Measurements from ENCODE around the gene PACS2.
A peak's percentile ranks its signal among the peaks of the same experiment; 100 is the strongest.

Gene PACS2

DNA sequence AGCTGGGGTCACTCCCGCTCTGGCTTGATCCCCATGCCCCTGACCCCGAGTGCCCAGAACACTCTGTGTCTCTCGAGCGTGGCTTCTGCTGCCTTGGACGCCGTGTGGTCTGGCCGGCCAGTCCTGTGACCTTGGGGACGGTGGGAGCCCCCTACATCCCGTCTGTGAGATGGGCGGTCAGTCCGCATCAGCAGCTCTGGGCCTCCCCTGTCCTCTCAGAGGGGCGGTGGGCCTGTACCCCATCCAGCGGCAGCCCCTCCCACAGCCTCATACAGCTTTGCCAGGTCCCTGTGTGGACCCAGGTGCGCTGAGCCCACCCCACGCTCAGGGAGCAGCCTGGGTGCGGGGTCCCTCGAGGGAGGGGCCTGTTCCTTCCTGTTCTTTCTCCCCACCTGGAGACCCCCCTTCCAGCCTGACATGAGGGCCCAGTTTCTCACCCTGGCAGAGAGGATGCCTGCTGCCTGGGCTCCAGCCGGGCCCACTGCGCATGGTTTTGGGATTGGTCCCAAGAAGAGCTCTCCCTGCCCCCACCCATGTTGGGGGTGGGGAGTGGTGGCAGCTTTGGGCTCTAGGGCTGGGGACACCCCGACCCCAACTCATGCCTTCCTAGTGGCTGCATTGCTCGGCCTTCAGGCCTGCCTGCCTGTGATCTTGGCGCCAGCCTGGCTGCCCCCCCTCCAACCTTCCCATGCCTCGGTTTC is 106.6 kb downstream of the PACS2 start:
- Histone ChIP-seq H3K56ac (ENCODE audit: low read length) (peak overlapping the region; percentile 94), H2AK5ac (ENCODE audit: low read length) (no peak overlapping the region), H4K5ac (ENCODE audit: low read length) (no peak overlapping the region), H3K18ac (ENCODE audit: low read length) (no peak overlapping the region), H2BK5ac (ENCODE audit: low read length) (no peak overlapping the region), H3K36me3 (ENCODE audit: control insufficient read depth, insufficient read depth, low read length) (no peaks in the 10 kb centered on the region), H3K23ac (ENCODE audit: low read length) (peak overlapping the region; percentile 94), H3K4me1 (ENCODE audit: control insufficient read depth, low read depth, low read length) (peaks cover 4% of the 10 kb centered on the region), H3K4me3 (ENCODE audit: low read length) (peak overlapping the region; percentile 88), H4K8ac (ENCODE audit: low read depth, low read length) (no peak overlapping the region), H3K9ac (ENCODE audit: low read length) (peak overlapping the region; percentile 98), H3K4me2 (ENCODE audit: low read length) (peak overlapping the region; percentile 98), H2BK15ac (replicated peaks; ENCODE audit: low read depth) (no peak overlapping the region), H3K79me1 (ENCODE audit: low read length) (peaks cover 14% of the 10 kb centered on the region), H3K4ac (ENCODE audit: low read depth, low read length) (no peak overlapping the region), H2BK120ac (ENCODE audit: low read depth, low read length) (no peak overlapping the region), H3K79me2 (ENCODE audit: control insufficient read depth, insufficient read depth, low read length) (peaks cover 54% of the 10 kb centered on the region), H3K27me3 (ENCODE audit: insufficient read depth, low read length, poor library complexity) (no peaks in the 10 kb centered on the region), H3K27ac (ENCODE audit: low read depth, low read length) (no peak overlapping the region)
- no CpG with 5 or more reads among the region's 23 CpGs for WGBS (ENCODE audit: extremely low coverage, insufficient coverage, low lambda C conversion rate)
- no peak for DNase-seq

DNA sequence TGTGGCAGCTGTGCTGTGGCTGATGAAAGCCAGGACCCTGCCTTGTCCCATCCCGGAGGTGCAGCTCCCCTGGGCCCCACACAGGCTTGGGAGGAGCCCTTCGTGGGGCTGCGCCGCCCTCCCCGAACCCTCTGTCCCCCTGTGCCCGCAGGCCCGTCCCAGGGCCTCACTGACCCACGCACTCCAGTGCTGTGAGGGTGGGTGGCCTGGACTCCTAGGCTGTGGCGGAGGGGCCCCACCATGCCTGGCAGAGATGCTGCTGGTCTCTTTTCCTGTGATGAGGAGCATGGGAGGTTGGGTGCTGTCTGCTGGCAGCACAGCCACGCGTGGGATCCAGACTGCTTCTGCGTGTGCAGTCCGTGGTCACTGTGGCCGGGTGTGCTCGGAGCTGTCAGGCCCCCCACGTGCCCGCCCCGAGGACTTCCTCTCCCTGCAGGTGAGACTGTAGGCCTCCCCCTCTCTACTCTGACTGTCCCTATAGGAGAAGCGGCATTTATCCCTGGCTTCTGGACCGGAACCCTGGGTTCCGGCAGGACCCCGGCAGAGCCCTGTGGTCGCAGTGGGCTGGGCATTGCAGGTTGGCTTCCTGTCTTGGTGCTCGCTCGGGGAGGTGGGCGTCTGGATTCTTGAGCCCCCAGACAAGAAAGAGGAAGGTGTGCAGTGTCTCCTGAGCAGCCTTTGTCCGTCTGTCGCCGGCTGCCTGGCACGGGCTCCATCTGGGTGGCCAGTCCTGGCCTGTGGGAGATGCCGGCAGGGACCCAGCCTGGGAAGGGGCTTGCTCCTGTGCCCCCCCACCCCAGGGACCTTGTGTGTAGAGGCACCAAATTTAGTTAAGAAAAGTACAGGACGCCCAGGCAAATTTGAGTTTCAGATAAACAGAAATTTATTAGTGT is 107.4 kb downstream of the PACS2 start:
- Histone ChIP-seq H3K23ac (ENCODE audit: low read length) (no peak overlapping the region), H3K27ac (ENCODE audit: low read depth, low read length) (no peak overlapping the region), H2AK5ac (ENCODE audit: low read length) (no peak overlapping the region), H2BK120ac (ENCODE audit: low read depth, low read length) (no peak overlapping the region), H3K4ac (ENCODE audit: low read depth, low read length) (no peak overlapping the region), H4K5ac (ENCODE audit: low read length) (no peak overlapping the region), H3K9ac (ENCODE audit: low read length) (peak overlapping the region; percentile 98), H3K56ac (ENCODE audit: low read length) (peak overlapping the region; percentile 94), H3K4me1 (ENCODE audit: control insufficient read depth, low read depth, low read length) (peaks cover 4% of the 10 kb centered on the region), H2BK5ac (ENCODE audit: low read length) (no peak overlapping the region), H3K79me2 (ENCODE audit: control insufficient read depth, insufficient read depth, low read length) (peaks cover 62% of the 10 kb centered on the region), H2BK15ac (replicated peaks; ENCODE audit: low read depth) (no peak overlapping the region), H3K4me2 (ENCODE audit: low read length) (no peak overlapping the region), H3K79me1 (ENCODE audit: low read length) (peaks cover 16% of the 10 kb centered on the region), H3K18ac (ENCODE audit: low read length) (no peak overlapping the region), H3K27me3 (ENCODE audit: insufficient read depth, low read length, poor library complexity) (no peaks in the 10 kb centered on the region), H3K4me3 (ENCODE audit: low read length) (no peak overlapping the region), H4K8ac (ENCODE audit: low read depth, low read length) (no peak overlapping the region), H3K36me3 (ENCODE audit: control insufficient read depth, insufficient read depth, low read length) (peaks cover 2% of the 10 kb centered on the region)
- WGBS (ENCODE audit: extremely low coverage, insufficient coverage, low lambda C conversion rate) = no CpG with 5 or more reads among the region's 32 CpGs
- DNase-seq = no peak

DNA sequence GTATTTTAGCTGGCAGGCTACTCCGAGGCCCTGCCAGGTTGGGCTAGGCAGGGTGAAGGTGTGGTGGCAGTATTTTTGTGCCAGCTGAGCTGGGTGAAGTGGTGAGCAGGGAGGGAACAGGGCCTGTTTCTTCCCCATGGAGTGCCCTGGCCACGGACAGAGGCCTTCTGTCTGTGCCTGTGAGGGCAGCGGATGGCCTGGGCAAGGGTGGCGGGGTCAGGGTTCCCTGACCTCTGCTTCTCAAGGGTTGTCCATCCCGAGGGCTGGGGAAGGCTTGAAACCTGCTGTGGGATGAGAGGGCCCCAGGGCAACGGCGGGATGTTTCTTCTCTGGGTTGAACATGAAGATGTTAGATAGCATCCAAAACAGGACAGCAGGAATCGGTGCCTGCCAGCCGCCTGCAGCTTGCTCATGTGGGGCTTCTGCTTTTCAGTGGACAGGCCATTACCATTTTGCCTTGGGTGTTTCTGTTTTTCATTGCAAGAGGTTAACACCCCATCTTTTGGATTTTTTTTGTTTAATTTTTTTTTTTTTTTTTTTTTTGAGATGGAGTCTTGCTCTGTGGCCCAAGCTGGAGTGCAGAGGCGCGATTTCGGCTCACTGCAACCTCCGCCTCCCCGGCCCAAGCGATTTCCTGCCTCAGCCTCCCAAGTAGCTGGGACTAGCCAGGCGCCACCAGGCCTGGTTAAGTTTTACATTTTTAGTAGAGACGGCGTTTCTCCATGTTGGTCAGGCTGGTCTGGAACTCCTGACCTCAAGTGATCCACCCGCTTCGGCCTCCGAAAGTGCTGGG is 108.3 kb downstream of the PACS2 start:
- peaks cover 71% of the 10 kb centered on the region for H3K79me2 ChIP-seq (ENCODE audit: control insufficient read depth, insufficient read depth, low read length)
- no peaks in the 10 kb centered on the region for H3K27me3 ChIP-seq (ENCODE audit: insufficient read depth, low read length, poor library complexity)
- H3K79me1 ChIP-seq (ENCODE audit: low read length) = peaks cover 19% of the 10 kb centered on the region
- H3K4me3 ChIP-seq (ENCODE audit: low read length) = no peak overlapping the region
- no peak overlapping the region for H2BK15ac ChIP-seq (replicated peaks; ENCODE audit: low read depth)
- H3K36me3 ChIP-seq (ENCODE audit: control insufficient read depth, insufficient read depth, low read length) = peaks cover 2% of the 10 kb centered on the region
- H3K4me1 ChIP-seq (ENCODE audit: control insufficient read depth, low read depth, low read length) = peaks cover 4% of the 10 kb centered on the region
- H3K56ac ChIP-seq (ENCODE audit: low read length) = peak overlapping the region; percentile 17
- no peak overlapping the region for H3K23ac ChIP-seq (ENCODE audit: low read length)
- H4K8ac ChIP-seq (ENCODE audit: low read depth, low read length) = no peak overlapping the region
- peak overlapping the region; percentile 47 for H3K9ac ChIP-seq (ENCODE audit: low read length)
- no peak overlapping the region for H4K5ac ChIP-seq (ENCODE audit: low read length)
- no peak for DNase-seq
- no peak overlapping the region for H2BK120ac ChIP-seq (ENCODE audit: low read depth, low read length)
- H2BK5ac ChIP-seq (ENCODE audit: low read length) = no peak overlapping the region
- H3K27ac ChIP-seq (ENCODE audit: low read depth, low read length) = no peak overlapping the region
- no peak overlapping the region for H2AK5ac ChIP-seq (ENCODE audit: low read length)
- no CpG with 5 or more reads among the region's 21 CpGs for WGBS (ENCODE audit: extremely low coverage, insufficient coverage, low lambda C conversion rate)
- H3K4ac ChIP-seq (ENCODE audit: low read depth, low read length) = no peak overlapping the region
- no peak overlapping the region for H3K4me2 ChIP-seq (ENCODE audit: low read length)
- H3K18ac ChIP-seq (ENCODE audit: low read length) = no peak overlapping the region

DNA sequence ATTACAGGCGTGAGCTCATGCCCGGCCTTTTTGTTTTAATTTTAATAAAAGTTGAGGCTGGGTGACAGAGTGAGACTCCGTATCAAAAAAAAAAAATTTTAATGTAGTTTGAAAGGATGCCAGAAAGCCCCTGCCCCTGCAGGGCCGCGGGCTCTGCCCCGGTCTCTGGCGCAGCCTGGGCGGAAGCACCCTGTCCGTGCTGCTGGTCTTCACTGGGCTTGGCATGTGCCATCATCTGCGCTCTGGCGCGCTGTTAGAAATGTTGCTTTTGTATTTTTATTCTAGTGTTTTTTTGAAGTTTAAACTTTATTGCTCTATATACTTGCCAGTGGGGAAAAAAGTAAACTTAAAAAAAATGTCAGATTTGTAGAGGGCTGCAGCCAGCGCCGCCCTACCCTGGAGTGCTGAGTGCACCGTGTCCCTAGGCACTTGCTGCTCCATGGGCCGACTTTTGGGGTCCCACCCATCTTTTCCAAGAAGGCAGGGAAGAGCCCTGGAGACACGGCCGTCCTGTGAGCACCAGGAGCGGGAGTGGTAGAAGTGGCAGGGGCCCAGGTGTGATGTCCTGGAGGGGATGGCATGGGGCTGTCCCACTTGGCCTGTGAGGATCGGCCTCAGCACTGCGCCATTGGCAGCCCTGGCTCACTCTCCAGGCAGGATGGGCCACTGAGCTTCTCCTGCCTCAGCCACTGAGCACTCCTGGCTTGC is 109.1 kb downstream of the PACS2 start:
- Histone ChIP-seq H3K27ac (ENCODE audit: low read depth, low read length) (no peak overlapping the region), H3K36me3 (ENCODE audit: control insufficient read depth, insufficient read depth, low read length) (peaks cover 2% of the 10 kb centered on the region), H2BK120ac (ENCODE audit: low read depth, low read length) (no peak overlapping the region), H3K9ac (ENCODE audit: low read length) (no peak overlapping the region), H3K79me2 (ENCODE audit: control insufficient read depth, insufficient read depth, low read length) (peaks cover 77% of the 10 kb centered on the region), H3K27me3 (ENCODE audit: insufficient read depth, low read length, poor library complexity) (no peaks in the 10 kb centered on the region), H3K4ac (ENCODE audit: low read depth, low read length) (no peak overlapping the region), H3K56ac (ENCODE audit: low read length) (no peak overlapping the region), H3K4me3 (ENCODE audit: low read length) (no peak overlapping the region), H3K4me1 (ENCODE audit: control insufficient read depth, low read depth, low read length) (peaks cover 4% of the 10 kb centered on the region), H3K18ac (ENCODE audit: low read length) (no peak overlapping the region), H4K8ac (ENCODE audit: low read depth, low read length) (no peak overlapping the region), H2AK5ac (ENCODE audit: low read length) (no peak overlapping the region), H3K79me1 (ENCODE audit: low read length) (peaks cover 19% of the 10 kb centered on the region), H2BK15ac (replicated peaks; ENCODE audit: low read depth) (no peak overlapping the region), H3K4me2 (ENCODE audit: low read length) (no peak overlapping the region), H3K23ac (ENCODE audit: low read length) (no peak overlapping the region), H4K5ac (ENCODE audit: low read length) (no peak overlapping the region), H2BK5ac (ENCODE audit: low read length) (no peak overlapping the region)
- WGBS (ENCODE audit: extremely low coverage, insufficient coverage, low lambda C conversion rate) = no CpG with 5 or more reads among the region's 21 CpGs
- no peak for DNase-seq

DNA sequence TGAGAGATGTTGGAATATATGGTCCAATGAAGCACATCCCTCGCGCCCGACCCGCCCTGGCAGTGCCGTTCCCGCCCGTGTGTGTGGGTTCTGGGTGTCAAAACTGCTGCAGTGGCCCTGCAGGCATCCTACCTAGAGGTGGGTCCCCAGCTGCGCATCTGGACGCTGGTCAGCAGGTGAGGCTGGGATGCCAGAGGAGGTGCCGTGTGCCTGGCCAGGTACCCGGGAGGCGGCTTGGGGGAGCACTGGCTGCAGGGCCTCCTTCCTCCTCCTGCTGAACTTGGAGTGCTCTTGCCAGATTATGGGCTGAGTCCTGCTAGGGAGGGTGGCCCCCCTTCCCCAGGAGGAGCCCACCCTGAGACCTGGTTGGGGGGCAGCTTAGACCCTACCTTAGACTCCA is 110.3 kb downstream of the PACS2 start:
- Histone ChIP-seq H2BK15ac (replicated peaks; ENCODE audit: low read depth) (no peak overlapping the region), H3K23ac (ENCODE audit: low read length) (no peak overlapping the region), H2BK120ac (ENCODE audit: low read depth, low read length) (no peak overlapping the region), H3K18ac (ENCODE audit: low read length) (no peak overlapping the region), H4K8ac (ENCODE audit: low read depth, low read length) (no peak overlapping the region), H3K56ac (ENCODE audit: low read length) (no peak overlapping the region), H3K9ac (ENCODE audit: low read length) (no peak overlapping the region), H3K4me2 (ENCODE audit: low read length) (no peak overlapping the region), H2BK5ac (ENCODE audit: low read length) (no peak overlapping the region), H3K79me2 (ENCODE audit: control insufficient read depth, insufficient read depth, low read length) (peaks cover 81% of the 10 kb centered on the region), H3K4ac (ENCODE audit: low read depth, low read length) (no peak overlapping the region), H3K4me1 (ENCODE audit: control insufficient read depth, low read depth, low read length) (no peaks in the 10 kb centered on the region), H3K4me3 (ENCODE audit: low read length) (no peak overlapping the region), H4K5ac (ENCODE audit: low read length) (no peak overlapping the region), H2AK5ac (ENCODE audit: low read length) (no peak overlapping the region), H3K27ac (ENCODE audit: low read depth, low read length) (no peak overlapping the region), H3K27me3 (ENCODE audit: insufficient read depth, low read length, poor library complexity) (no peaks in the 10 kb centered on the region), H3K79me1 (ENCODE audit: low read length) (peaks cover 19% of the 10 kb centered on the region), H3K36me3 (ENCODE audit: control insufficient read depth, insufficient read depth, low read length) (peaks cover 2% of the 10 kb centered on the region)
- no peak for DNase-seq
- no CpG with 5 or more reads among the region's 12 CpGs for WGBS (ENCODE audit: extremely low coverage, insufficient coverage, low lambda C conversion rate)
